Right atrium auricular region (tissue), 2 donors: ENCODE results near the gene PHKB. TPM values are rescaled to one million over a fixed set of nuclear protein-coding genes. Genes with fewer than 3 reads are reported as not detected.

ENCODE experiments used
- DNase-seq: peaks from one replicate; pipeline ENCODE4 v3.0.0-alpha.2; 2019; ENCODE audit warnings: low spot score
- H3K27ac ChIP-seq, 2 donors: fragments of 200-600 bp; sonication (generic); 1 replicate in 1 of 2; 2 replicates in 1 of 2; pipeline ENCODE4 v1.5.1; 2016 to 2019
- H3K27me3 ChIP-seq, 2 donors: fragments of 200-600 bp; sonication (generic); one replicate each; pipeline versions ENCODE4 v1.5.1 to v1.6.0; 2017 to 2019
- H3K36me3 ChIP-seq: fragments of 200-600 bp; sonication (generic); one replicate; pipeline ENCODE4 v1.5.1; 2016
- H3K4me1 ChIP-seq, 2 donors: fragments of 200-600 bp; sonication (generic); one replicate each; pipeline versions ENCODE4 v1.5.1 to v1.6.0; 2017 to 2019
- H3K4me3 ChIP-seq, 2 donors: fragments of 200-600 bp; sonication (generic); 1 replicate in 1 of 2; 2 replicates in 1 of 2; pipeline ENCODE4 v1.5.1; 2017 to 2019; ENCODE audit warnings: mild to moderate bottlenecking in 1 of 2, moderate library complexity in 1 of 2
- H3K9me3 ChIP-seq, 2 donors: fragments of 200-600 bp; sonication (generic); one replicate each; pipeline ENCODE4 v1.5.1; 2019
- total RNA-seq, 2 donors: library from RNA; depleted of rRNA; stranded (reverse); fragments of >200 nt; gene quantifications; one replicate each; pipeline ENCODE4 v1.1.0, GENCODE V29; 2016
- TF ChIP-seq, protein P1 (sequence below), 2 donors: fragments of 200-600 bp; sonication (generic); IDR thresholded peaks; one replicate each; pipeline ENCODE4 v1.5.1; 2019; ENCODE audit warnings: antibody characterized with exemption in 2 of 2

The PHKB gene
- total RNA-seq, 2 donors from 2014 or later, result 43.4 to 43.7 TPM

DNA sequence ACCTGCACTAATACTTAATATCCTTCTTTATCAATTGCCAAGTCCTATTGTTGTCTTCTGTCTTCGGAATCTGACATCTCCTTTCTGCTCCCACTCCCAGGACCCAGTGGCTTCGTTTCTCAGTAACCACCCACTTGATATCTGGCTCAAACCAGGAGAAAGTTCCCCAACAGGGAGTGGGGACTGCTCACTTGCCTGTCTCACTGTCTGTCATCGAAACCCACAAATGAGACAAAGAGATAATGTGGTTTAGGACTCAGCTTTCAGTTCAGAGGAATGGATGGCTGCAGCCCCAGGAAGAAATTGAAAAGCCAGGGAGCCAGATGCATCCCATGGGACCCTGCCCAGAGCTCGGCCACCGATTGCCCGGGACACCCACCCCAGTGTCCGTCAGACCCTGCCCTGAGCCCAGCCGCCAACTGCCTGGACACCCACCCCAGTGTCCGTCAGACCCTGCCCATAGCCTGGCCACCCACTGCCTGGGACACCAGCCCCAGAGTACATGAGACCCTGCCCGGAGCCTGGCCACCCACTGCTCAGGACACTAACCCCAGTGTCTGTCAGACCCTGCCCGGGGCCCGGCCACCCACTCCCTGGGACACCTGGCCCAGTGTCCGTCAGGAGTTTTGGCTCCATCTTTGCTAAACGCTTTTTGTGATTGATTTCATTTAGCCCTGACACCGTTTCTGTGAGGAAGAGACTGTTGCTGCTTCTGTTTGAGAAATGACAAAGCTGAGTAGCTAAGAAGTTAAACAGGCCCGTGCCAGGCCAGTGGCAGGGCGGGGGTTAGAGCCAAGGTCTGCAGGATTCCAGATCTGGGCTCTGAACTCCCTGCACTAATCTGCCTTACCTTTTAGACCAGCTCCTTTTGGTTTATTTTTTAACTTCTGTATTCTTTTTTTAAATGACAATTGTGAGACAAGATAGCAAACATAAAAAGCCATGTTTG lies 251.4 kb downstream of the PHKB start:
- no peak overlapping the region for H3K27ac ChIP-seq
- TF ChIP-seq, protein P1, sequence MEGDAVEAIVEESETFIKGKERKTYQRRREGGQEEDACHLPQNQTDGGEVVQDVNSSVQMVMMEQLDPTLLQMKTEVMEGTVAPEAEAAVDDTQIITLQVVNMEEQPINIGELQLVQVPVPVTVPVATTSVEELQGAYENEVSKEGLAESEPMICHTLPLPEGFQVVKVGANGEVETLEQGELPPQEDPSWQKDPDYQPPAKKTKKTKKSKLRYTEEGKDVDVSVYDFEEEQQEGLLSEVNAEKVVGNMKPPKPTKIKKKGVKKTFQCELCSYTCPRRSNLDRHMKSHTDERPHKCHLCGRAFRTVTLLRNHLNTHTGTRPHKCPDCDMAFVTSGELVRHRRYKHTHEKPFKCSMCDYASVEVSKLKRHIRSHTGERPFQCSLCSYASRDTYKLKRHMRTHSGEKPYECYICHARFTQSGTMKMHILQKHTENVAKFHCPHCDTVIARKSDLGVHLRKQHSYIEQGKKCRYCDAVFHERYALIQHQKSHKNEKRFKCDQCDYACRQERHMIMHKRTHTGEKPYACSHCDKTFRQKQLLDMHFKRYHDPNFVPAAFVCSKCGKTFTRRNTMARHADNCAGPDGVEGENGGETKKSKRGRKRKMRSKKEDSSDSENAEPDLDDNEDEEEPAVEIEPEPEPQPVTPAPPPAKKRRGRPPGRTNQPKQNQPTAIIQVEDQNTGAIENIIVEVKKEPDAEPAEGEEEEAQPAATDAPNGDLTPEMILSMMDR (IDR thresholded peaks at IDR 0.05), result no peak
- no peaks in the 10 kb centered on the region for H3K27me3 ChIP-seq
- no peaks in the 10 kb centered on the region for H3K9me3 ChIP-seq
- DNase-seq, result no peak
- H3K4me1 ChIP-seq, result no peaks in the 10 kb centered on the region
- no peaks in the 10 kb centered on the region for H3K36me3 ChIP-seq
- H3K4me3 ChIP-seq, result no peak overlapping the region

DNA sequence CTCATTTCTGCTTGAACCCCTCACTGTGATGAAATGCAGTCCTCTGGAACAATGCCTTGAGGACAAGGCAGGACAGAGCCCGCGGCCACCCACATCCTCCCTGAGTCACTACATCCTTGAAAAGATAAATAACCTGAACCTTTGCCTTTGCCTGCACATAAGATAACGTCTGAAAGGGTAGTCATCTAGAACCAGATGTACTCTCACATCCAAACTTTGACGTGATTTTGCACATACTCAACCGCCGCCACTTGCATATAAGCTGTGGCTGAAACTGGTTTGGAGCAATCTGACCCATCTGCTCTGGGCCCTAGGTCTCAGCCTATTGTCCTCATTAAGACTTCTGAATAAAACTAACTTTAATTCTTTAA lies 252.1 kb downstream of the PHKB start:
- Histone ChIP-seq H3K4me3 (no peak overlapping the region), H3K9me3 (no peaks in the 10 kb centered on the region), H3K36me3 (no peaks in the 10 kb centered on the region), H3K4me1 (no peaks in the 10 kb centered on the region), H3K27ac (no peak overlapping the region), H3K27me3 (no peaks in the 10 kb centered on the region)
- TF ChIP-seq, protein P1 (IDR thresholded peaks at IDR 0.05), result no peak
- no peak for DNase-seq

- H3K9me3 ChIP-seq, result no peaks in the 10 kb centered on the region
- TF ChIP-seq, protein P1 (IDR thresholded peaks at IDR 0.05), result no peak
Measured at GRCh38 chr16:47715442-47716083, 254.4 kb downstream of the PHKB start.

DNA sequence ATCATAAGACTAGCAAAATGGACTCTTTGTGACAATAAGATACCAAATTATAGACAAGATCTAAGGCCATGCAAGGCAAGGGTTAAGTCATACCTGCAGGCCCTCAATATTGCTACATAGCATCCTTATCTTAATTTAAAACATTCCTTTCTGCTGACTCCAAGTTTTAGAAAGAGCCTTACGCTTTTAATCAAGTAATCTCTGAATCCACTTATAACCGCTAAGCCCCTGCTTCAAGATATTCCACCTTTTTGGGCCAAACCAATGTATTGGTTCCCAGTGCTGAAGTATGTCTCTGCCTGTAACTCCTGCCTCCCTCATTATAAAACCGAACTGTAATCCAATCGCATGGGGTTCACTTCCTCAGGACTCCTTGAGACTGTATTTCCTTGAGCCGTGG lies 255.4 kb downstream of the PHKB start:
- DNase-seq, result no peak
- H3K4me3 ChIP-seq, result no peak overlapping the region
- H3K27me3 ChIP-seq, result no peaks in the 10 kb centered on the region
- H3K9me3 ChIP-seq, result no peaks in the 10 kb centered on the region
- TF ChIP-seq, protein P1 (IDR thresholded peaks at IDR 0.05), result no peak
- no peaks in the 10 kb centered on the region for H3K4me1 ChIP-seq
- H3K27ac ChIP-seq, result no peak overlapping the region
- no peaks in the 10 kb centered on the region for H3K36me3 ChIP-seq

More at GRCh38 chr16:47715442-47716083, 254.4 kb downstream of the PHKB start:
- Histone ChIP-seq H3K4me1 (no peaks in the 10 kb centered on the region), H3K36me3 (no peaks in the 10 kb centered on the region), H3K27me3 (no peaks in the 10 kb centered on the region), H3K4me3 (no peak overlapping the region), H3K27ac (no peak overlapping the region)
- DNase-seq, result no peak

DNA sequence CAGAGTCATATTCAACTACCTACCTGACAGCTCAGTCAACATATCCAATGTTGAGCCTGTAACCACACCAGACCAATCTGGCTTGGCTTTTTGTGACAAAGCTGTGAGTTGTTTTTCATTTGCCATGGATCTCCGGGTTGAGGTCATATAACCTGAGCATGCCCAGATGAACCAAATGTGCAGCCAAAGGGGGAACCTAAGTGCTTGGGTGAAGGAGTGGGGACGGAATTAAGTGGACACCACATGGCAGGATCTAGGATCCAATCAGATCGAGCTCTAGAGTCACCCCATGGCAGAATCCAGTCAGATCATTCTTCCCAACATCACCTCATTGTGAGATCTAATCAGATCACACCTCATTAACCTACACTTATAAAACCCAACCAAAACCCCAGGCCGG lies 258.6 kb downstream of the PHKB start:
- no peak for DNase-seq
- no peak overlapping the region for H3K4me3 ChIP-seq
- no peaks in the 10 kb centered on the region for H3K36me3 ChIP-seq
- no peaks in the 10 kb centered on the region for H3K27me3 ChIP-seq
- TF ChIP-seq, protein P1 (IDR thresholded peaks at IDR 0.05), result no peak
- H3K27ac ChIP-seq, result no peak overlapping the region
- H3K9me3 ChIP-seq, result no peaks in the 10 kb centered on the region
- no peaks in the 10 kb centered on the region for H3K4me1 ChIP-seq
